GM12872 (cell line): Measurements from ENCODE around the gene NMBR.

Experiments
- TF ChIP-seq, protein P1 (sequence below): IDR thresholded peaks from 3 replicates; pipeline ENCODE4 v1.5.1; 2011; ENCODE audit warnings: low read depth, mild to moderate bottlenecking, low read length, moderate library complexity; ENCODE audit not compliant: insufficient read depth

Gene NMBR

DNA sequence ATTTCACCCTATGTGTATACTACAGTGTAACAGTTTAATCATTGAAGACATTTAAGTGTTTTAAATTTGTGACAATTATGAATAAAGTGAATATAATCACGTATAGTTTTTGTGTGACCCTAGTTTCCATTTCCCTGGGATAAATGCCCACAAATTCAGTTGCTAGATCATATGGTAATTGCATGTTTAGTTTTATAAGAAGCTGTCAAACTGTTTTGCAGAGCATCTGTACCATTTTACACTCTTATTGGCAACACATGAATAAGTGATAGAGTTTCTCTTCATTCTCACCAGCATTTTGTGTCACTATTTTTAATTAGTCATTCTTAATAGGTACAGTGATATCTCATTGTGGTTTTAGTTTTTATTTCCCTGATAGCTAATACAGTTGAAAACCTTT is 7.4 kb upstream of the NMBR start:
- TF ChIP-seq, protein P1, sequence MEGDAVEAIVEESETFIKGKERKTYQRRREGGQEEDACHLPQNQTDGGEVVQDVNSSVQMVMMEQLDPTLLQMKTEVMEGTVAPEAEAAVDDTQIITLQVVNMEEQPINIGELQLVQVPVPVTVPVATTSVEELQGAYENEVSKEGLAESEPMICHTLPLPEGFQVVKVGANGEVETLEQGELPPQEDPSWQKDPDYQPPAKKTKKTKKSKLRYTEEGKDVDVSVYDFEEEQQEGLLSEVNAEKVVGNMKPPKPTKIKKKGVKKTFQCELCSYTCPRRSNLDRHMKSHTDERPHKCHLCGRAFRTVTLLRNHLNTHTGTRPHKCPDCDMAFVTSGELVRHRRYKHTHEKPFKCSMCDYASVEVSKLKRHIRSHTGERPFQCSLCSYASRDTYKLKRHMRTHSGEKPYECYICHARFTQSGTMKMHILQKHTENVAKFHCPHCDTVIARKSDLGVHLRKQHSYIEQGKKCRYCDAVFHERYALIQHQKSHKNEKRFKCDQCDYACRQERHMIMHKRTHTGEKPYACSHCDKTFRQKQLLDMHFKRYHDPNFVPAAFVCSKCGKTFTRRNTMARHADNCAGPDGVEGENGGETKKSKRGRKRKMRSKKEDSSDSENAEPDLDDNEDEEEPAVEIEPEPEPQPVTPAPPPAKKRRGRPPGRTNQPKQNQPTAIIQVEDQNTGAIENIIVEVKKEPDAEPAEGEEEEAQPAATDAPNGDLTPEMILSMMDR, result no peak

DNA sequence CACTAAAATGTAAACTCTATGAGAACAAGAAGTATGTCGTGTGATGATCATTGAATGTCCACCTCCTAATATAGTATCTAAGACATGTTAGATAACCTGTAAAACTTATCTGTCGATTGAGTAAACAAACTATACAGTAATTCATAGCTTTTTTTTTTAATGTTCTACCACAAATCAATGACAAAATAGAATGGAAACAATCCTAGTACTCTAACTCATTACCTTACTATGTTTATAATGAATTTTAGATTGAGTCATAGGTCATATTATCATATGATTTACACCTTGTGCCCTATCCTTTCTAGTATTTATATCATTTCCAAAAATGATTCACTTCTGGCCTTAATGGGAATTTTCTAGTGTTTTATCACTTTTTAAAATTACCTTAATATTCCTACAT is 6.3 kb upstream of the NMBR start:
- TF ChIP-seq, protein P1, result no peak

DNA sequence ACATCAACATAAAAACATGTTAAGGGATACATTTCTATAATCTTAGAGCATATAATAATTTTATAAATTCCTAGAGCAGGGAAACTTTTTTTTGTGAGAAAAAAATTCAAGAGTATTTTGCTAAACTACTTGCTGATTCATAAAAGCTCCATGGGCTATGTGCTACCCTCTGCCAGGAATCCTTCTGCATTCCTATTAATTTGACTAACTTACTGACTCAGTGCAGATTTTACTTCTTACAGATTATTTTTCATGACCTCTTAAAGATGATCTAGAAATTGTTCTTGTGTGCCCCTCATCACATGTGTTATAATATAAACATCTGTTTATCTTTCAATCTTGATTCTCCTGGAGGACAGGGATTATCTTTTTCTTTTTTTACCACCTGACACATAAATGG is 5.8 kb upstream of the NMBR start:
- TF ChIP-seq, protein P1, result no peak

DNA sequence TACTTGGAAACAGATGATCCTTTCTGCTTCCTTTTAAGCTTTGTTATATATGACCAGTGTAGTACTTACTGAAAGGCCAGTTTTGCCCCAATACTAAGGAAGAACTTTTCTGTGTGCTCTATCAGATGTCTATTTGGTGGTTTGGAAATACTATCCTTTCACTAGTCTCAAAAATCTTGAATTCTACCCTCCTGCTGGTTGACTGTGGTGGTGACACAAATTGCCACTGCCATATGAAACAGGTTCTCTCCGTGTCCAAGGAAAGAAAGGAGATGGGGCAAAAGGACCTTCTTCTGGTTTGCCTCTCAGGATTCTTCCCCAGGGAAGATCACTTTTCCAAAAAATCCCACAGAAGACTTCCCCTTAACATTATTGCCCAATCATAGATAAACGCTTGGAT is 8.0 kb downstream of the NMBR start:
- TF ChIP-seq, protein P1, result no peak

DNA sequence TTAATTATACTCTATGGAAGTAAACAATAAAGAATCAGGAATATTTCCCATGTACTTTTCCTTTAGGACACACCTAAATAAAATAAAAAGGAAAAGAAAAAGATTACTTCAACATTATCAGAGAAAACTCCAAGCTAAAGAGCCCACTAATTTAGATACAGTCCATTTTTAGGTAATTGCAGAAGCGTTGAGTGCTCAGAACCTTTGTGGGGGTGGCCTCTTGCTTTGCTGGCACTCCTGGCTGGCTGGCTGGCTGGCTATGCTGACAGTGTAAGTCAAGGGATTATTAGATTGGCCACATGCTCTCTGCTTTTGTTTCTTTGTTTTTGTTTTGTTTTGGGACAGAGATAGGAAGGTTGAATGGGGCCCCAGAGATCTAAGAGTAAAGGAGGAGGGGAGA is 14.3 kb downstream of the NMBR start, which contains the start of gene GJE1:
Gene GJE1, plus strand, starts transcription at position 301 of the 400 bp plus-strand sequence. CDS start 234 bp downstream, outside the sequence.
- TF ChIP-seq, protein P1, result no peak

DNA sequence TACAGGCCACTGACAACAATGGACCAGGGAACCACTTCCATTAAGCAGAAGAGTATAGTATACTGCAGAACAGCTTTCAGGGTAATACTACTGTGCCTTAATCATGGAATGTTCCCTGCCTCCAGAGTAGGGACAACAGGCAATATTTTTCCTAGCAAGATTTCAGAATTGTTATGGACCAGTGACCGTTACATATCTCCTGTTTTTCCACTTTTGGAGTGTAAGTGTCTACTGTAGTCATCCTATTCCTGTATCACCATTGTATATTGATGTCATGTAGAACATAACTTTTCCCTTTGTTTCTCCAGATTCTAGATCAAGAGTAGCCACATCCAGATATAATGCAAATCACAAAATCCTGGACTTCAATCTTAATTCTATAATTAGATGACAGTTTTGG is 16.1 kb downstream of the NMBR start:
- TF ChIP-seq, protein P1, result no peak

DNA sequence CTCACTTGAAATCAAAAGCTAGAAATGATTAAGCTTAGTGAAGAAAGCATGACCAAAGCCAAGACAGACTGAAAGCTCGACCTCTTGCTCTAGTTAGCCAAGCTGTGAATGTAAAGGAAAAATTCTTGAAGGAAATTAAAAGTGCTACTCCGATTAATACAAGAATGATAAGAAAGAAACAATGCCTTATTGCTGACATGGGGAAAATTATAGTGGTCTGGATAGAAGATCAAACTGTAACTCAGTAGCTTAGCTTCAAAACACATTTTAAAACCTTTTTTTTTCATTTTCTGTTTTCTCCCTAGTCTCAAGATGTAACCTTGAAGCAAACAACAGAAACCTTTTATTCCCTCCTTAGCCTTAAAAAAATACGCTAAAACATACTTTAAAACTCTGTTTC is 25.6 kb downstream of the NMBR start:
- TF ChIP-seq, protein P1, result no peak

DNA sequence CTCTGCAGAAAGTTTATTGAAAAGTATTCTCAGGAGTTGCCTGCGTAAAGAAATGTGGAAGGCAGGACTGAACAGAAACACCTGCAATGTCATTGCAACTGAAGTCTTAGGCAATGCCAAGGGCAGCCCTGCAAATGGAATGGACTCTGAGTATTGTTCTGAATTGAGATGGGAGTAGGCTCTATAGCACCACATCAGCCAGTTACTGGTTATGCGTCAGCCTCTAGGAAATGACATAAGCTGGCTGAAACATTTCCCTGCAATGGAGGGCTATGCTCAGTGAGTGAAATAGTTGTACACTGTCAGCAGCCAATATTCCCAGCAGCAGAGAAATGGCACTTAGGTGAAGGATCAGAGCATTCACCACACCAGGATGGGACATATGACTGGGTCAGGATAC is 28.0 kb downstream of the NMBR start:
- TF ChIP-seq, protein P1, result no peak
